Glomerular visceral epithelial cell (primary cell): Measurements from ENCODE around the gene CYS1.

Experiments used
- DNase-seq: peaks from one replicate; pipeline ENCODE4 v3.0.0-alpha.2; 2016; ENCODE audit errors: extremely low spot score

CYS1 gene

DNA sequence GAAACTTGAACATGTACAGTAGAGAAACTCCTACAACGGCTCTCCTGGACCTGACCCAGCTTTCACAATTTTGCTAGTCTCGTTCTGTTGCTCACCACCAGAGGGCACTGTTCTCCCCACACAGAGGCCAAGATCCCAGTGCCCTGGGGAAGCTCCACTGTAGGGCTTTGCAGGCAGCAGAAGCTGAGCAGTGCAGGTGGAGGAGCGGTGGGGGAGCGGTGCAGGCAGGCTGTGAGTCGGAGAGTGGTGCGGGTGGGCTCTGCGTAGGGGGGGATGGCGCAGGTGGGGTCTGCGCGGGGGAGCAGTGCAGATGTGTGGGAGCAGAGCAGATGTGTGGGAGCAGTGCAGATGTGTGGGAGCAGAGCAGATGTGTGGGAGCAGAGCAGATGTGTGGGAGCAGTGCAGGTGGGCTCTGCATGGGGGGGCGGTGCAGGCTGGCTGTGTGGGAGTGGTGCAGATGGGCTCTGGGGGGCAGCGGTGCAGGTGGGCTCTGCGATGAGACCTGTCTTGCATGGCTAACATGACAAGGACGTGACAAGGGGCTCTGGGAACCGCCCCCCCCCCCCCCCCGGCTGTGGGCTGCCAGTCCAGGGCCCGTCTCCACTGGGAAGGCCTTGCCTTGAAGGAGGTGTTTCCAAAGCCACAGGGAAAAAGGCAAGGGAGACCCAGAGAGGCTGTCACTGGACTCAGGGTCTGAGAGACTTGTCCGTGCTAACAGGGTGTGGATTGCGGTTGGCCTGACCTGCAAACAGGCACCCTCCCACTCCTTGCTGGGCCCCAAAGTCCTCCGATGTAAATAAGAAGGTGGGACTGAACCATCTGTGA lies 7.3 kb downstream of the CYS1 start:
- peak; percentile 80 for DNase-seq

DNA sequence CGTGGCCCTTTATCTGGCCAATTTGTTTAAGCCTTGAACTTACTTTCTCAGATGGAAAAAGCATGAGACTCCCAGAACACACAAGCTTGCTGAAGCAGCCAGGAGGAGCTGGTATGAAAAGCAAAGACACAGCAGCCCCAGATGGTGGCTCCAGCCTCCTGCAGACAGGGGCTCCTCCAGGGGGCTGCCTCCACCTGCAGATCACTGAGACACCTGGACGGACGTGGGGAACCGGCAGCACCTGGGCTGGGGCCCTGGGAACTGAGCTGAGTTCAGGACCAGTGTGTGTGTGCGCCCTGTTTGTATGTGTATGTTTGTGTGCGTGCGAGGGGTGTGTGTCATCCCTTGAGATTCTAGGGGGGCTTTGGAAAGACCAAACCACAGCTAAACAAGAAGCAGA lies 8.6 kb downstream of the CYS1 start:
- no peak for DNase-seq

GRCh38 chr2:10071176-10071575 lies 9.0 kb downstream of the CYS1 start:
- DNase-seq = no peak

- no peak for DNase-seq
Measured at GRCh38 chr2:10067881-10068280, 12.3 kb downstream of the CYS1 start.

DNA sequence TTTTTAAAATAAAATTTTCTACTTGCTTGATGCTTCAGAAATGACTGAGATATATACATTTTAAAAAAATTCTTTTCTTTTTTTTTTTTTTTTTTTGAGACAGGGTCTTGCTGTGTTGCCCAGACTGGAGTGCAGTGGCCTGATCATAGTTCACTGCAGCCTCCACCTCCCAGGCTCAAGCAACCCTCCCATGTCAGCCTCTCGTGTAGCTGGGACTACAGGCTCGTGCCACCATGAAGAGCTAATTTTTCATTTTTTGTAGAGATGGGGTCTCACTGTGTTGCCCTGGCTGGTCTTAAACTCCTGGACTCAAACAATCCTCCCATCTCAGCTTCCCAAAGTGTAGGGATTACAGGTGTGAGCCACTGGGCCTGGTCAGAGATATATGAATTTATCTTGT lies 12.9 kb downstream of the CYS1 start:
- no peak for DNase-seq

DNA sequence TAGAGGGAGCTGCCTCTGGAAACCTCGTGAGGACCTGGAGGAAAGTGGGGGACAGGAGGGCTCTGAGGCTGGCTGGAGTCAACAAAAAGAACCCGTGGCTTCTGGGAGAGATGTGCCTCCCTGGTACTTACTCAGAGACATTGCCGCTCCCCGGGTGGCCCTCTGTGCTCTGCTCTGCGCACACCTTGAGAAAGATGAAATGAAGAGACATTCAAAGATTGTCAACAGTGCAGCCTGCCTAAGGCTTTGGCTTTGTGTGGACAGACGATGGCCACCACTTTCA lies 14.5 kb downstream of the CYS1 start:
- no peak for DNase-seq

DNA sequence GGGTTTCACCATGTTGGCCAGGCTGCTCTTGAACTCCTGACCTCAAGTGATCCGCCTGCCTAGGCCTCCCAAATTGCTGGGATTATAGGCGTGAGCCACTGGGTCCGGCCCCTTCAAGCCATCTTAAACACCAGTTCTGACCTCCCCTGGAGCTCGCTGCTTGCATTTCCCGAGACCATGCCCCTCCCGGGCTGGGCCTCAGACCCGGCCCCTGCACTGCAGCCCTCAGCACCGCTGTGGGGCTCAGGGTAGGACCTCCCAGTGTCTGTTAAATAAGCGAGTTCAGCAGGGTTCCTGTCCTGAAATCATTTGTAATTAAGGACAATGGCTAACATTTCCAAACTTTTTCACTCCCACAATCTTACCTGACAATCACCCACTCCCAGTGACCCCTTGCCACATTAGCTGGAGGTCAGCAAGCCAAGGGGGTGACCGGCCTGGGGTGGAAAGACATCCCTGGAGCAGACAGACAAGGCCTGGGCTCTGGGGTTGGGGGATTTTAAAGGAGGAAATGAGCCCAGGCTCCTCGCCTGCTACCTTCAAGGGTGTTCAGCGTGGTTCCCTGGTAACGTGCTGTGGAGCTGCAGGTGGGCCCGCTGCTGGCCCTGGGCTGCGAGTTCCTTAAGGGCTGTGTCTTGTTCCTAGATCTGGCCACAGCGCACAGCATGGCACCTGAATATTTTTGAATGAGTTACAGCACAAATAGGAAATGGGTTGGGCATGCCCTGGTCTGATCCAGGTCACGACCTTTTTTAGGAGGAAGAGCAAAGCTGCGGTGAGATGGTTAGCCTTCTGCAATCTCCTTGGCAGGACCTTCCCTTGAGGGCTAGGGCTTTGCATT lies 15.1 kb downstream of the CYS1 start:
- DNase-seq = no peak

GRCh38 chr2:10063566-10063965 lies 16.6 kb downstream of the CYS1 start:
- no peak for DNase-seq

- no peak for DNase-seq
Measured at GRCh38 chr2:10062931-10063365, 17.3 kb downstream of the CYS1 start.

GRCh38 chr2:10061221-10061925 lies 18.8 kb downstream of the CYS1 start:
- no peak for DNase-seq

DNA sequence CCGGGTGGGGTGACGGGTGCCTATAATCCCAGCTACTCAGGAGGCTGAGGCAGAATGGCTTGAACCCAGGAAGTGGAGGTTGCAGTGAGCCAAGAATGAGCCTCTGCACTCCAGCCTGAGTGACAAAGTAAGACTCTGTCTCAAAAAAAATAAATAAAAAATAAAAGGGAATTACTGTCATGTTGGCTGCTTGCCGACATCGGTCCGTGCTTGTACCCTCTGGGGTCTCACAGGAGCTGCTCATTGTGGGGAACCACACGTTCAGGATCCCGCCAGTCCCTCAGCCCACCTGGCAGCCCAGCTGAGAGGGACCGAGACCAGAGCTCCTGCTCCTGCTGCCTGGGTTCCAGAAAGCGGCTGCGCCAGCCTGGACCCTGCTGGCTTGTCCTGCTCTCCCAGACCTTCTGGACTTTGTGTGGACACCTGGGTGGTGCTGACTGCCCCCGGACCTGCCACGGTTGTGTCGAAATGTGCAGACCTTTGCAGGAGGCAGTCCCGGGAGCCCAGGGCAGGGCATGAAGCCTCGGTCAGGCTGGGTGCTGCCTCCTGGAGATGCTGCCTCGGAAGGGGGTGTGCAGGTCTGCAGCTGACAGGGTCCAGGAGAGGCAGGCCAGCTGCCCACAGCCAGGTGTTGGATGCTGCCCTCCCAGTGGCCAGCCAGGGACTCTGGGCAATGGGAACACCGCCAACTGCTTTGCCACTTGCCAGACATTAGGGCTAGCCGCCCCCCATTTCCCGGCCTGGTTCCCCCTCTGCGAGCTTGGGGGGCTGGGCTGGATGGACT lies 20.5 kb downstream of the CYS1 start:
- no peak for DNase-seq

DNA sequence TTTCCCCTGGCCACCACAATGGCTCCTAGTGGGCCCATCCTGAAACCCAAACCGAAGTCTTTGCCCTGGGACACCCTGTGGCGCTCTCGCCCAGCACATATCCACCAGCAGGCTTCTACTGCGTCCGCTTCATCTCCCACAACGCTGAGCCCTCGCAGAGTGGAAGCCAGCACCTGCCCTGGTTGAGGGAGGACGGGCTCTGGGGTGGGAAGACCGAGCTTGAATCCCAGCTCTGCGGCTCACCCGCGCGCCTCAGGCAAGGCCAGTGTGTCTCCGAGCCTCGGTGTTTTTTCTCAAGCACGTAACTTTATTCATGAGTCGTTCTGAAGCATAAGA lies 21.2 kb downstream of the CYS1 start:
- DNase-seq = no peak

DNA sequence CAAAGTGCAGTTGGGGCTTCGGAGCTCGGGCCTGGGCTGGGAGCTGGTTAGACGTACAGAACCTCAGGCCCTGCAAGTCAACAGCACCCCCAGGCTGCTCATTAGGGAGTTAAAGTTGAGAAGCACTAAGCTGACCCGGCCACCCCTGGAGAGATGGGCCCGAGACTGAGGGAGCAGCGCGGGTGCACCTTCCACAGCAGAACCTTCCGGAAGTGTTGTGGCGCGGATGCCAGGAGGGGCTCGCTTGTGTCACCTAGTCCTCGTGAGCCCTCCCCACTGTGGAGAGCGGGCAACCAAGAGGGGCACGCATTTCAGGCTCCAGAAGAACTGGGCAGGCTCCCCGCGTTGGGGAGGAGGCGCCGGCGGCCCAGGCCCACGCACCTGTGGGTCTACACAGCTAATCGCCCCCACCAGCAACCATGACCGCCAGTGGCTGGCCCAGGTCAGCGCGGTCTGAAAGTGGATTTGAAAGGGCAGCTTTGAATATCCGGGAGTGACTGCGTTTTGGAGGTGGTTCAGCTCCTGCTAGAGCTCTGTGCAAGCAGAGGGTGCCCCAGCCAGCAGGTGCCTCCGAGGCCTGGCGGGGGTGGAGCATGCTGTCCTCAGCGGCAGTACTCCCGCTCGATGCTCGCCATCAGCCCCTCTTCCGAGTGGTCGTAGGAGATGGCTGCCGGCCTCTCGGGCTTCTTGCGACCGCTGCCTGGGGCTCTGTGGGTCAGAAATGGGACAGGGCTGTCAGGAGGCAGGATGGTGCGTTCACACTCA lies 21.8 kb downstream of the CYS1 start:
- DNase-seq = no peak

DNA sequence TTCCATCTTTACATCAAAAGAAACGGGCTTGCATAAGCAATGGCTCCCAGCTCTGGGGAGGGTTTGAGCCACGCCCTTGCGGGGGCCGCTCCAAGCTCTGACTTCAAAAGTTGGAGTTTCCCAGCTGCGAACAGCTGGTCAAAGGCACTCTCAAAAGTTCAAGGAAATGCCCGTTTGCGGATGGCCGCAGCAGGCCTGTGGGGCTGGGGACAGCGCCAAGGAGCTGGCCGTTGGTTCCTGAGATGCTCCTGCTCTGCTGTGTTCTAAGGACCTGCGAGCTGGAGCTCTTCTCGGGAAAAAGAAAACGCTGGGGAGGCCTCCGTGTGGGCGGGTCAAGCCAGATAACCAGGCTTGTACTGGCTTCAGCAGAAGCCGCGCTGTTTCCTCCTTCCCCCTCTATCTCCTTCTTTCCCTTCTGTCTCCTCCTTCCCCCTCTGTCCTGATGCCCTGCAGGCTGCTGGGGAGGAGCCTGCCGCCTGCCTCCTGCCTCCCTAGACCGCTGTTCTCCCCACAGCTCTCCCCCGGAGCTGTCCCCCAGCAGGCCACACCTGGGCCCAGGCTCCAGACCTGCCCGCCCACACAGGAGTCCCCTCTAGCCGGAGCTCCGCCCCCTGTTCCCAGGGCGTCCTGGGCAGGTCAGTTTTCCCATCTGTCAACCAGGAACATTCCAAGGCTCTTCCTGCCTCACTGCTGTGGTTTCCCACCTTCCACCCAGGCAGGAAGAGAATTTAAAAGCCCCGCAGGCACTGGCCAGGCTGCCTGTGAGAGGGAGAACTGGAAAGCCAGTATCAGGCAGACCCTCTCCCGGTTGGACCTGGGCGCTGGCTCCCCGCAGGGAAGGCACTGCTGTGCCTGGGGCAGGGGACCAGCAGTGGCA lies 22.7 kb downstream of the CYS1 start:
- DNase-seq = peak; percentile 49

DNA sequence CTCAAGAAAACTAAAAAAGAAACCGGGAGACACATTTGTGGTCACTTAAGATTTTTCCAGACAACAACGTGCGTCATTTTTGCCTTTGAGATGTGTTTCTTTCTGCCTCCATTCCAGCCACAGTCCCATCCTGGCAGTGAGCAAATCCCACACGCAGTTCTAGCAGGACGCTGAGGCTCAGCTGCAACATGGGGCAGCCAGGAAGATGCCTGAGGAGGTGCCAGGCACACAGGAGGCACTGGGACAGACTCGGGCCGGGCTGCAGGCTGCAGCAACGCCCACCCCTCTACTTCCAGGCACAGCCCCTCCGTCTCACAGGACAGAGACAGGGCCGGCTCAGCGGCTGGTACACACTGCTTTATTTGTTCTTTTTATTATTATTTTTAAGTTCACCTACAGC lies 23.8 kb downstream of the CYS1 start:
- DNase-seq = no peak

DNA sequence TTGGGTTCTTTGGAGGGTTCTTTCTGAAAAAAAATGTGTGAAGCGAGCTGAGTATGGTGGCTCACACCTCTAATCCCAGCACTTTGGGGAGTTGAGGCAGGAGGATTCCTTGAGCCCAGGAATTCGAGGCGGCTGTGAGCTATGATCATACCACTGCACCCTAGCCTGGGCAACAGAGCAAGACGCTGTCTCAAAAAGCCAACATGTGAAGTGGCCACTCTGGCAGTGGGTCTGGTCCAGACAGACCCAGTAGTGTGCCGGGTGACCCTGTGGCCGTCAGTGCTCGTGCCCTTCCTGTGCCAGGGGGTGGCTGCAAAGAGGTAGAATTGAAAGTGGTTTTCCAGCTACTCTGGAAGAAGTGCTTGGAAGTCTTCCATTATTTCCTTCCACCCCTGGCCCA lies 25.2 kb downstream of the CYS1 start:
- no peak for DNase-seq

- no peak for DNase-seq
Measured at GRCh38 chr2:10054424-10054823, 25.8 kb downstream of the CYS1 start.

GRCh38 chr2:10053351-10053750 lies 26.9 kb downstream of the CYS1 start:
- no peak for DNase-seq

- no peak for DNase-seq
Measured at GRCh38 chr2:10052216-10052615, 28.0 kb downstream of the CYS1 start.

GRCh38 chr2:10048501-10049171 lies 31.6 kb downstream of the CYS1 start:
- peak; percentile 47 for DNase-seq
